A549 (cell line): ENCODE measurements around the gene ANO4. TPM values are rescaled to one million over a fixed set of nuclear protein-coding genes. Genes with fewer than 3 reads are reported as not detected.

ENCODE experiments used
- ATAC-seq, 2 experiments: fragments of 200-7000 bp in 1 of 2; fragments of >200 bp in 1 of 2; cut with Nextera tagmentation in 1 of 2; cut with Tn5 transposase in 1 of 2; 3 replicates each; pipeline versions ENCODE4 v1.8.0 to v1.9.1; 2018 to 2020; ENCODE audit warnings: mild to moderate bottlenecking in 1 of 2, moderate library complexity in 1 of 2
- CTCF ChIA-PET: fragments of 300-600 bp; sonication (Branson Sonifier 250); formaldehyde crosslinking; extraction: SDS; loops from one replicate; lab custom pipeline; 2021; ENCODE audit warnings: antibody characterized with exemption, inconsistent platforms; lab: Yijun Ruan, JAX
- POLR2A ChIA-PET: fragments of 350-600 bp; formaldehyde crosslinking; extraction: SDS; loops from one replicate; lab custom pipeline; 2021; ENCODE audit warnings: antibody characterized with exemption, inconsistent platforms; lab: Yijun Ruan, JAX
- DNase-seq, 2 experiments: peaks; one replicate each; pipeline versions ENCODE4 v3.0.0 to v3.0.0-alpha.2; 2011 to 2016; ENCODE audit warnings: low read depth in 1 of 2, low spot score in 1 of 2
- FAIRE-seq: peaks from 2 replicates; lab custom pipeline; 2011; peaks lifted over from hg19 to GRCh38; lab: Jason Lieb, UNC
- H3K27ac ChIP-seq, 2 experiments: fragments of >200 bp; sonication (Bioruptor Twin); formaldehyde crosslinking; 3 replicates each; pipeline ENCODE4 v1.5.1; 2016 to 2017
- H3K4me1 ChIP-seq: fragments of >200 bp; sonication (Bioruptor Twin); formaldehyde crosslinking; 3 replicates; pipeline ENCODE4 v1.6.1; 2016
- H3K4me2 ChIP-seq: fragments of >200 bp; sonication (Bioruptor Twin); formaldehyde crosslinking; 3 replicates; pipeline ENCODE4 v1.6.1; 2016
- H3K4me3 ChIP-seq: fragments of >200 bp; sonication (Bioruptor Twin); formaldehyde crosslinking; 3 replicates; pipeline ENCODE4 v1.5.1; 2016
- H3K9me3 ChIP-seq: fragments of >200 bp; sonication (Bioruptor Twin); formaldehyde crosslinking; 3 replicates; pipeline ENCODE4 v1.6.1; 2016
- CEBPB ChIP-seq, 2 experiments: fragments of >200 bp in 1 of 2; sonication (Bioruptor Twin) in 1 of 2; formaldehyde crosslinking in 1 of 2; IDR thresholded peaks; 2 replicates each; pipeline ENCODE4 v1.6.1; 2012 to 2016
- CTCF ChIP-seq: fragments of >200 bp; sonication (Bioruptor Twin); formaldehyde crosslinking; IDR thresholded peaks from 3 replicates; pipeline ENCODE4 v1.5.1; 2016
- EHF ChIP-seq: fragments of 250-450 bp; sonication (Bioruptor Pico); IDR thresholded peaks from 2 replicates; pipeline ENCODE4 v1.5.0; 2020; ENCODE audit warnings: mild to moderate bottlenecking
- FOSL2 ChIP-seq, 2 experiments: fragments of 450-650 bp in 1 of 2; fragments of >200 bp in 1 of 2; sonication (Bioruptor Twin) in 1 of 2; formaldehyde crosslinking; IDR thresholded peaks; 2 replicates each; pipeline versions ENCODE4 v1.5.0 to v1.6.1; 2016 to 2020; ENCODE audit warnings: mild to moderate bottlenecking in 1 of 2, moderate library complexity in 1 of 2
- HOXA7 ChIP-seq: fragments of 250-450 bp; sonication (Bioruptor Pico); IDR thresholded peaks from 2 replicates; pipeline ENCODE4 v1.5.0; 2020; ENCODE audit warnings: mild to moderate bottlenecking, moderate library complexity
- HOXB5 ChIP-seq: fragments of 250-450 bp; sonication (Bioruptor Pico); IDR thresholded peaks from 2 replicates; pipeline ENCODE4 v1.5.0; 2020; ENCODE audit warnings: mild to moderate bottlenecking, moderate library complexity
- JUNB ChIP-seq: fragments of >200 bp; sonication (Bioruptor Twin); formaldehyde crosslinking; IDR thresholded peaks from 2 replicates; pipeline ENCODE4 v1.6.1; 2016
- KDM1A ChIP-seq: fragments of 200-600 bp; sonication (generic); IDR thresholded peaks from 2 replicates; pipeline ENCODE4 v1.6.1; 2016; ENCODE audit warnings: low read depth, mild to moderate bottlenecking
- MAFK ChIP-seq: fragments of 450-650 bp; IDR thresholded peaks from 2 replicates; pipeline ENCODE4 v1.6.1; 2014; ENCODE audit not compliant: partially characterized antibody
- MAZ ChIP-seq: fragments of 150-350 bp; IDR thresholded peaks from 2 replicates; pipeline ENCODE4 v1.6.1; 2014; ENCODE audit warnings: antibody characterized with exemption, low read depth, low read length, borderline replicate concordance
- NFE2L2 ChIP-seq: fragments of 150-350 bp; conservative IDR thresholded peaks from 2 replicates; pipeline ENCODE4 v1.6.1; 2014; ENCODE audit warnings: low read length
- POLR2AphosphoS2 ChIP-seq: conservative IDR thresholded peaks from 2 replicates; pipeline ENCODE4 v1.6.1; 2012; ENCODE audit warnings: low read length, improper control_type of control experiment, inconsistent platforms
- RAD21 ChIP-seq, 2 experiments: fragments of >200 bp in 1 of 2; sonication (Bioruptor Twin) in 1 of 2; formaldehyde crosslinking in 1 of 2; IDR thresholded peaks in 1 of 2; conservative IDR thresholded peaks in 1 of 2; 2 replicates in 1 of 2; 3 replicates in 1 of 2; pipeline ENCODE4 v1.6.1; 2012 to 2018; ENCODE audit warnings: inconsistent platforms in 1 of 2
- SMC3 ChIP-seq: fragments of >200 bp; sonication (Bioruptor Twin); formaldehyde crosslinking; IDR thresholded peaks from 3 replicates; pipeline ENCODE4 v1.6.1; 2018; ENCODE audit warnings: inconsistent platforms
- SREBF2 ChIP-seq: fragments of 450-650 bp; IDR thresholded peaks from 2 replicates; pipeline ENCODE4 v1.6.1; 2014; ENCODE audit warnings: mild to moderate bottlenecking, moderate library complexity
- TFCP2L1 ChIP-seq: fragments of 250-450 bp; sonication (Bioruptor Pico); IDR thresholded peaks from 2 replicates; pipeline ENCODE4 v1.5.0; 2021; ENCODE audit warnings: mild to moderate bottlenecking
- TP53 ChIP-seq: fragments of 250-450 bp; sonication (Bioruptor Pico); IDR thresholded peaks from 2 replicates; pipeline ENCODE4 v1.5.0; 2021; ENCODE audit warnings: mild to moderate bottlenecking, moderate library complexity
- USF2 ChIP-seq: fragments of 450-650 bp; IDR thresholded peaks from 2 replicates; pipeline ENCODE4 v1.6.1; 2014; ENCODE audit warnings: antibody characterized with exemption
- ZFP36 ChIP-seq: fragments of 450-650 bp; IDR thresholded peaks from 2 replicates; pipeline ENCODE4 v1.6.1; 2014; ENCODE audit warnings: borderline replicate concordance; ENCODE audit not compliant: partially characterized antibody
- WGBS: methylation state at CpG from one replicate; pipeline ENCODE4 v1.1.6; 2017; ENCODE audit errors: missing lambda C conversion rate; 5-methylcytosine and 5-hydroxymethylcytosine counted together
- polyA plus RNA-seq, 4 experiments: library from polyadenylated mRNA; depleted of rRNA in 3 of 4; stranded (reverse); fragments of >200 nt; fragmentation: RNase III in 1 of 4; extraction: RNeasy Plus Mini Kit Qiagen cat#74134 plus additional on column Dnase treatment in 1 of 4; gene quantifications; 2 replicates in 3 of 4; 3 replicates in 1 of 4; pipeline ENCODE4 v1.2.3, GENCODE V29; 2011 to 2017
- TF ChIP-seq, protein P1 (sequence below): fragments of 250-450 bp; sonication (Bioruptor Pico); IDR thresholded peaks from 2 replicates; pipeline ENCODE4 v1.5.0; 2020; ENCODE audit warnings: low read depth, mild to moderate bottlenecking, moderate library complexity

The ANO4 gene
- polyA plus RNA-seq, 2 of the 4 experiments (the other 2 are of a cell fraction): 0.17 TPM; not detected in 1

DNA sequence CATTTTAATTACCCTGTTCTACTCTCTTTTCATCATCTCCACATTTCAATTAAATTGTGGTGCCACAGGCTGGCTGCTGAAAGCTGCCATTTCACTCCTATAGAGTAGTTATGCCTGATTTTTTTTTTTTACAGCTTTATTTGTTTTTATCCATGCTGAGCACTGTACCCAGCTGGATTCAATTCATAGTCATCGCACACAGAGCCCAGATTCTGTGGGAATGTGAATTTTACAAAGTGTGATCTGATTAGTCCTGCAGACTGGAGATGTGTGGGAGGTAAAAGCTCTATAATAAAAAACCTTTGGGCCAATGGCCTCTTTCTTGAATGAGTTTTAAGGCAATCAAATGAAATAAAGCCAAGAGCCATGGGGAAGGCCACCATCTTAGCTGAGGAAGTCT is 190.2 kb downstream of the ANO4 start (continued):
- TF ChIP-seq CTCF: no peak

GRCh38 chr12:100986595-100987547 is 192.3 kb downstream of the ANO4 start:
- WGBS: 22% methylated on average over 8 of the region's 8 CpGs
- TF ChIP-seq RAD21 (conservative IDR thresholded peaks at IDR 0.05 in 1 of 2, IDR thresholded peaks at IDR 0.05 in 1 of 2): no peak
- no peak for TF ChIP-seq FOSL2 (IDR thresholded peaks at IDR 0.05)
- no peak for TF ChIP-seq FOSL2 (CRISPR knock-in tag; IDR thresholded peaks at IDR 0.05)
- TF ChIP-seq HOXA7: no peak
- TF ChIP-seq HOXB5 (CRISPR knock-in tag): no peak
- no peak for TF ChIP-seq SMC3
- TF ChIP-seq MAFK: no peak
- TF ChIP-seq TP53 (CRISPR knock-in tag): no peak
- TF ChIP-seq USF2: no peak
- no peak for TF ChIP-seq CEBPB (IDR thresholded peaks at IDR 0.05)
- TF ChIP-seq NFE2L2: no peak
- no peak for TF ChIP-seq ZFP36
- TF ChIP-seq POLR2AphosphoS2: no peak
- TF ChIP-seq SREBF2: no peak
- TF ChIP-seq EHF: no peak
- TF ChIP-seq, protein P1, sequence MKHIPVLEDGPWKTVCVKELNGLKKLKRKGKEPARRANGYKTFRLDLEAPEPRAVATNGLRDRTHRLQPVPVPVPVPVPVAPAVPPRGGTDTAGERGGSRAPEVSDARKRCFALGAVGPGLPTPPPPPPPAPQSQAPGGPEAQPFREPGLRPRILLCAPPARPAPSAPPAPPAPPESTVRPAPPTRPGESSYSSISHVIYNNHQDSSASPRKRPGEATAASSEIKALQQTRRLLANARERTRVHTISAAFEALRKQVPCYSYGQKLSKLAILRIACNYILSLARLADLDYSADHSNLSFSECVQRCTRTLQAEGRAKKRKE (CRISPR knock-in tag): no peak
- no peak for TF ChIP-seq JUNB
- TF ChIP-seq KDM1A: no peak
- no peak for TF ChIP-seq MAZ
- TF ChIP-seq TFCP2L1 (CRISPR knock-in tag): no peak
- ATAC-seq (no peak; a peak in 1 of 6 replicates), FAIRE-seq (no peak), DNase-seq (no peak)
- ChIA-PET CTCF (interaction anchor here (1.0 kb wide), 1 partner anchor 8 kb away, joined by 3 read pairs; no protein-coding TSS in a partner anchor), POLR2A (no interaction called here)
- Histone ChIP-seq H3K27ac (no peak overlapping the region), H3K4me1 (no peaks in the 10 kb centered on the region), H3K4me2 (no peak overlapping the region), H3K9me3 (no peaks in the 10 kb centered on the region), H3K4me3 (no peak overlapping the region)
